NCI-H82 treated with DMSO at 0.1 percent for 48 hours (cell line): Measurements from ENCODE around the gene MN1.
"Not testable (repeated sequence)": the region's sequence is repeated elsewhere in the genome, so short reads cannot be mapped to it uniquely, and the experiment has no call there.

ENCODE experiments used
- DNase-seq: peaks from one replicate; lab custom pipeline; 2025; ENCODE audit not compliant: unreplicated experiment; lab: John Stamatoyannopoulos, UW

Gene MN1

DNA sequence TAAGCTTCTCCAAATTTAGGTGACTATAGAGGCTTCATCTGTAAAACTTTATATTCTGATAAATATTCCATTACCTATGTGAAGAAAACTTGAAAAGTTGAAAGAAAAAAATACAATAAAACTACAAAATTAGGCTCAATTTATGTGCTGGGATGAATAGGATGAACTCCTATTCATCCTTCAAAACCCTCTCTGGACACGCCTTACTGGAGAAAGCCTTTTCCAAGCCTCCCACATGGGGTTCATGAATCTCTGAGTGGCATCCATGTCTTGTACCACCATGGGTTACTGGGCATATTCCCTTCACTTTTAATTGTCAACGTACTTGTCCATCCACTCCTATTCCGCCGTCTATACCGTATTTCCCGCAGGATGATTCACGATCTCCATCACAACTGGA, 55.7 kb downstream of the MN1 start:
- DNase-seq: no peak

DNA sequence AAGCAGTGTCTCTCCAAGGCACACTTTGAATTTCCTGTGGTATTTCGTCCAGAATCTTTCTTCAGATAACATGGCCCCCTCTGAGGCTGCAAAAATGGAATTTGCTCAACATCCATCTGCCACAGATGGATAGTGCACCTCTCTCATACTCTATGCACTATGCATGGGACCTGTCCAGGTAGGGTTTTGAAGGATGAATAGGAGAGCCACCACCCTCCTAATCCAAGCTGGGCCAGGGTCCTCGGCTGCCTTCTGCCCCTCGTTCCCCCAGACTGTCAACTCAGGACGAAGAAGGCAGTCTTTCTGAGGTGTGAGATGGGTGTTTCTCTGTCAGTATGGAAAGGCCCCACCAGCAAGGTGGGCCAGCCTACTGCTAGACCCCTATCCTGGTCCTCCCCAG, 56.4 kb downstream of the MN1 start:
- no peak for DNase-seq

- not testable (repeated sequence) for DNase-seq
Measured at GRCh38 chr22:27744078-27744477, 57.5 kb downstream of the MN1 start.

- DNase-seq: no peak
Measured at GRCh38 chr22:27740202-27740748, 61.3 kb downstream of the MN1 start.

DNA sequence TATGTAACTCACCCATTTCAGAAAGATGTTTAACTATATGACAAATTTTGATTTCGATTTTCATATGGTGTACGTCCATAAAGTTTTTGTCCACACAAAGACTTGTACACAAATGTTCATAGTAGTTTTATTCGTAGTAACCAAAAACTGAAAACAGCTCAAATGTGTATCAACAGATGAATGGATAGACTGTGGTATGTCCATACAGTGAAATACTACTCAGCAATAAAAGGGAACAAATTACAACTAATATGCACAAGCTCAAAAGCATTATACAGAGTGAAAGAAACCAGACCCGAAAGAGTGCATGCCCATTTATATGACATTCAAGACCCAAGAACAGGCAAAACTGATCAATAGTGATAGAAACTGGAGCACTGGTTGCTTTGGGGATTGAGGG, 64.0 kb downstream of the MN1 start:
- no peak for DNase-seq

- no peak for DNase-seq
Measured at GRCh38 chr22:27734066-27734465, 67.5 kb downstream of the MN1 start.

- DNase-seq: no peak
Measured at GRCh38 chr22:27732841-27733240, 68.7 kb downstream of the MN1 start.

DNA sequence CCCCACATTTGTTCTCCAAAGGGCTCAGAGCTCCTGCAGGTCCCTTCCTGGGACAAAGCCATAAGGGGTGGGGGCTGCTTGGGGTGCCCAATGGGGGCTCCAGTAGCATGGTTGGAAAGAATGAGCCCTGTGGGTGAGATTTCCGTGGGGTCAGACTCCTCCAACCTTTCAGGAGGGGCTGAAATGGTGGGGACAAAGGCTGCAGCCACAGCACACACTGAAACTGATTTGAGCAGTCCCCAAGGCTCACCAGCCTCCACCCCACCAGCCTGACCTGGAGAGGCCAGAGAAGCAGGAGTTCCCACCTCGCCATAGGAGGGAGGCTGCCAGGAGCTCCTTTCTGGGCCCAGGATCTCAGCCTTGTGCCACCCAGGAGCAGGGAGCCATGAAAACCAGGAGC, 69.2 kb downstream of the MN1 start:
- no peak for DNase-seq

DNA sequence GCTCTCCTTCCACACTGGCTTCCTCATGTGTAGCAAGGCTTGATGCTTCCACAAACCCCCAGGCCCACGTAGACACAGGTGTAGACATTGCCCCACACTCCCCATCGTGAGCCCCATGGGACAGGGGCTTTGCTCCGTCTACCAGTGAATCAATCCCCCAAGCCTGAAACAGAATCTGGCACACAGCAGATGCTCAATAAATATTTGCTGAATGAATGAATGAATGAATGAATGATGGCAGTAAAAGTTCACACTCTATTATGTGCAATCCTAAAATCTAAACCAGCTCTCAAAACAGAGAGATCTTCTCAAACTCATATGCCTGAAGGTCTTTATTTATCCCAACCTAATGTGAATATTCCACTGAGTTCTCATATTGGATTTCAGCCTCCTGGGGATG, 69.9 kb downstream of the MN1 start:
- DNase-seq: no peak

- no peak for DNase-seq
Measured at GRCh38 chr22:27730641-27731433, 70.7 kb downstream of the MN1 start.

DNA sequence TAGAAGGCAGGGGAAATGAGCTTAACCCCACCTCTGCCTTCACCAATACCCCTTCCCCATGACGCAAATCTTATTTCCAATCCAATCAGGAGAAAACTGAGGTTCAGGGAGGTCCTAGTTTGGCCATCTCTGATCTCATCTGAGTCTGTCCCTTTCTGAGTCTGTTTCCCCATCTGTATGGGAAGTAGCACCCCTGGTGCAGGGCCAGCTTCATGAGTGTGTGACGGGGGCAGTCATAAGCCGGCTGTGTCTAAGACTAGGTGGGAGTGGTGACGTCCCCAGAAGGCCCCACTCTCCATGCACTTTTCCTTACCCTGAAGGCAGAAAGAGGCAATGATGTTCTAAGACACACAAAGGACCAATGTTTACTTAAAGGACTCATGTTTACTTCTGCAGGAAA, 72.3 kb downstream of the MN1 start:
- no peak for DNase-seq

GRCh38 chr22:27727673-27728451, 73.7 kb downstream of the MN1 start:
- DNase-seq: no peak

- DNase-seq: no peak
Measured at GRCh38 chr22:27726686-27727449, 74.7 kb downstream of the MN1 start.

- DNase-seq: no peak
Measured at GRCh38 chr22:27726331-27726685, 75.2 kb downstream of the MN1 start.

DNA sequence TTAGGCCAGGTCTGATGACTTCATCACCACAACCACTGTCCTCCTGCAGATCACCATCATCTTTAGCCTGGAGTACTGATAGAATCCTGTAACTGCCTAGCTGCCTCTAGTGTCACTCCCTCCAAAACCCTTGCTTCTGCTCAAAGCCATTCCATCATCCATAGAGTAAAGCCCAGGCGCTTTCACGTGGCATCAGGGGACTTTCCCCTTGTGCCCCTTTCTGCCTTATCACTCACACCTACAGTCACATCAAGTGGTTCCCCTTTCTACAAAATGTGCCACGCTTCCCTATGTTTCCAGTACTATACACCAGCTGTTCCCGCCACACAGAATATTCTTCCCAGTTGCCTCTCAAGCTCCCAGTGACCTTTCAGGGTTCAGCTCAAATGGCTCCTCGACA, 75.9 kb downstream of the MN1 start:
- no peak for DNase-seq

DNA sequence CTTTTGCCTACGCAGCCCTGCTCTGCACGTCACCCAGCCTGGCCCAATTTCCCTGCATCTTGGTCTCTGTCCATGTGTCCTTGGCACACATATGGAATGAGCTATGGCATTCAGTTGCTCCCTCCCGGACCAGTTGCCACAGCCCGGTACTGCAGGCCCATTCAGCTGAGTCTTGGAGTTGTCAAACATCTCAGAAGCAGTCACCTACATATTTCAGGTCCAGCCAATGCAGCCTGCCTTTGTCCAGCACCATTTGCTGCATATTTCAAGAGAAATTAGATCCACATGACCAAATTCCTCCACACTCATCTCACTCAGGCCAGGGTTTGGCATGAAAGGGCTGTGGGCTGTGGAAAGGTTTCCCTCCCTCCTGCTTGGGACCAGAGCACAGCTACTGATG, 76.8 kb downstream of the MN1 start:
- no peak for DNase-seq

- DNase-seq: no peak
Measured at GRCh38 chr22:27724157-27724556, 77.4 kb downstream of the MN1 start.

DNA sequence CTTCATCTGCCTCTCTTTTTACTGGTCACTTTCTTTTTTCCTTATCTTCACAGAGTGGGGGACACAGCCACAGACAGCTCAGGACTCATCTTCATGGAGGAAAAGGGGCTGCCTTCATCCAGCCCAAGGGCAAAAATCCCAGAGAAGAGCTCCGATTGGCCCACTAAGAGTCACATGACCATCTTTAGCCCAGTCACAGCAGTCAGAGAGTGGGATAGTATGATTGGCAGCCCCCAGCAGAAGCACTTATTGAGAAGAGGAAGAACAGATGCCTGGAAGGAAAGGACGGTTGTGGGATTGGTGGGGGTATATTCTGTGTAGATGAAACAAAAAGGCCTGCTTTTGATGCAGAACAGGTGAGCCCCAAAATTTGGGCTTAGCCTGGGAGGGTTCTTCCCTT, 77.8 kb downstream of the MN1 start:
- no peak for DNase-seq

DNA sequence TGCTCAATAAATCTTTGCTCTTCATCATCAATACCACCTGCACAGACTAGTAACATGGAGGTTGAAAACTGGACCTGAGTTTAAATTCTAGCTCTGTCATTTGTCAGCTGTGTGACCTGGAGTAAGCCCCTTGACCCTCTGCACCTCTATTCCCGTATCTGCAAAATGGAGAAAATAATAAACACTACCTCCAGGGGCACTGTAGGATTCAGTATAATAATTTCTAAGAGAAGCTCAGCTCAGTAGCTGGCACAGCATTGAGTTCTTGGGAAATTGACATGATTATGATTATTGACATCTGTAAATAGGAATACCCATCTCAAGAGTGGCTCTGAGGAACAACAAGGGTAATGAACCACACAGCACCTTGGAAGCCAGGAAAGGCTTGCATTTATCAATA, 78.4 kb downstream of the MN1 start:
- no peak for DNase-seq

- DNase-seq: no peak
Measured at GRCh38 chr22:27720860-27721259, 80.7 kb downstream of the MN1 start.

- no peak for DNase-seq
Measured at GRCh38 chr22:27719535-27720227, 81.9 kb downstream of the MN1 start.
